OCI-LY1 (cell line): ENCODE results near the gene TRIM31.
"Not testable (repeated sequence)": the region's sequence is repeated elsewhere in the genome, so short reads cannot be mapped to it uniquely, and the experiment has no call there.

Experiments used
- H2AFZ ChIP-seq: fragments of 200-600 bp; sonication (generic), shearing (Covaris generic); 2 replicates; pipeline ENCODE4 v1.6.0; 2014; ENCODE audit warnings: antibody characterized with exemption, mild to moderate bottlenecking, low read length
- H3F3A ChIP-seq: fragments of 200-600 bp; sonication (generic), shearing (Covaris generic); 2 replicates; pipeline ENCODE4 v1.6.0; 2014; ENCODE audit warnings: mild to moderate bottlenecking, antibody characterized with exemption, low read length, moderate library complexity; ENCODE audit not compliant: insufficient read depth
- H3K27ac ChIP-seq: fragments of 200-600 bp; sonication (generic); 2 replicates; pipeline ENCODE4 v1.5.1; 2014; ENCODE audit warnings: low read length, mixed run types, mild to moderate bottlenecking, low read depth; ENCODE audit not compliant: poor library complexity, severe bottlenecking
- H3K27me3 ChIP-seq: fragments of 200-600 bp; sonication (generic); 2 replicates; pipeline ENCODE4 v1.6.0; 2014; ENCODE audit warnings: antibody characterized with exemption, mild to moderate bottlenecking, low read length, moderate library complexity; ENCODE audit not compliant: insufficient read depth
- H3K36me3 ChIP-seq: fragments of 200-600 bp; sonication (generic); 2 replicates; pipeline ENCODE4 v1.6.1; 2014; ENCODE audit warnings: mild to moderate bottlenecking, antibody characterized with exemption, low read length, moderate library complexity, mixed read lengths; ENCODE audit not compliant: insufficient read depth
- H3K4me1 ChIP-seq: fragments of 200-600 bp; sonication (generic); 2 replicates; pipeline ENCODE4 v1.5.1; 2014; ENCODE audit warnings: mild to moderate bottlenecking, low read length, moderate library complexity; ENCODE audit not compliant: insufficient read depth, severe bottlenecking
- H3K4me2 ChIP-seq: fragments of 200-600 bp; sonication (generic), shearing (Covaris generic); 2 replicates; pipeline ENCODE4 v1.6.1; 2014; ENCODE audit warnings: low read length
- H3K4me3 ChIP-seq: fragments of 200-600 bp; sonication (generic); 2 replicates; pipeline ENCODE4 v1.5.1; 2014; ENCODE audit warnings: low read length, low read depth, mild to moderate bottlenecking, mixed read lengths; ENCODE audit not compliant: poor library complexity, severe bottlenecking
- H3K79me2 ChIP-seq: fragments of 200-600 bp; shearing (Covaris generic); 2 replicates; pipeline ENCODE4 v1.6.1; 2016; ENCODE audit warnings: mixed run types, low read length, mixed read lengths; ENCODE audit not compliant: insufficient read depth
- H3K9ac ChIP-seq: fragments of 200-600 bp; sonication (generic), shearing (Covaris generic); 2 replicates; pipeline ENCODE4 v1.6.1; 2014; ENCODE audit warnings: mild to moderate bottlenecking, low read length, mixed read lengths
- H3K9me2 ChIP-seq: fragments of 200-600 bp; sonication (generic), shearing (Covaris generic); 2 replicates; pipeline ENCODE4 v1.6.1; 2014; ENCODE audit warnings: low read depth, mild to moderate bottlenecking, low read length, mixed read lengths
- H3K9me3 ChIP-seq: fragments of 200-600 bp; shearing (Covaris generic); 2 replicates; pipeline ENCODE4 v1.6.1; 2014; ENCODE audit warnings: low read length, mixed read lengths
- H4K20me1 ChIP-seq: fragments of 200-600 bp; sonication (generic), shearing (Covaris generic); 2 replicates; pipeline ENCODE4 v1.6.0; 2016; ENCODE audit warnings: mild to moderate bottlenecking, low read length; ENCODE audit not compliant: insufficient read depth
- CTCF ChIP-seq: fragments of 200-600 bp; sonication (generic), shearing (Covaris generic); IDR thresholded peaks from 2 replicates; pipeline ENCODE4 v1.5.1; 2017; ENCODE audit warnings: mild to moderate bottlenecking, antibody characterized with exemption, low read length, moderate library complexity, mixed read lengths
- EZH2 ChIP-seq: fragments of 200-600 bp; sonication (generic), shearing (Covaris generic); IDR thresholded peaks from 2 replicates; pipeline ENCODE4 v1.8.0; 2017; ENCODE audit warnings: borderline replicate concordance, mixed run types, mild to moderate bottlenecking, antibody characterized with exemption, low read length, moderate library complexity, mixed read lengths

The TRIM31 gene

DNA sequence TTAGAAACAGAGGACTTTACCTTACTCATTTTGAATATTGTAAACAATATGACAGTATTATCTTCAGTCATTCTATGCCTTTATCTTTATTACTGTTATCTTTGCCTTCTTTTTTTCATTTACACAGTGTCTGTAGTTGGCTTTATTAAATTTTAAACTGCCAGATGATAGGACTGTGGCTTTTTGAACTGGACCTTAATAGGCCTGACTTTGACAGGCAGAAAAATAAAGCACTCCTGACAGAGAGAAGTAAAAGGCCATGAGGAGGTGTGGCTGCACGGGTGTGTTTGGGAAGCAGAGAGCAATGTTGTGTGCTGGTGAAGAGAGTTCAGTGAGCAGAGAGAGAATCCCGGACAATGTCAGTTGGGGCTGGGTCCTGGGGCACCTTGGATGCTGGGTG, 30.9 kb upstream of the TRIM31 start:
- Histone ChIP-seq H3K79me2 (no peaks in the 10 kb centered on the region), H3K9me2 (no peaks in the 10 kb centered on the region), H3K4me2 (no peak overlapping the region), H3K4me3 (no peak overlapping the region), H3K36me3 (no peaks in the 10 kb centered on the region), H3K27me3 (no peaks in the 10 kb centered on the region), H2AFZ (no peak overlapping the region), H3K9ac (no peak overlapping the region), H4K20me1 (no peaks in the 10 kb centered on the region), H3K9me3 (no peaks in the 10 kb centered on the region), H3K27ac (no peak overlapping the region), H3K4me1 (no peaks in the 10 kb centered on the region), H3F3A (no peaks in the 10 kb centered on the region)
- no peak for TF ChIP-seq EZH2
- TF ChIP-seq CTCF, result no peak

GRCh38 chr6:30142665-30143064, 29.8 kb upstream of the TRIM31 start:
- no peaks in the 10 kb centered on the region for H3K36me3 ChIP-seq
- no peaks in the 10 kb centered on the region for H3K9me3 ChIP-seq
- H3K9me2 ChIP-seq, result no peaks in the 10 kb centered on the region
- no peak for TF ChIP-seq EZH2
- TF ChIP-seq CTCF, result no peak
- no peak overlapping the region for H3K27ac ChIP-seq
- H3K9ac ChIP-seq, result no peak overlapping the region
- no peak overlapping the region for H3K4me2 ChIP-seq
- no peaks in the 10 kb centered on the region for H3K79me2 ChIP-seq
- no peak overlapping the region for H2AFZ ChIP-seq
- no peaks in the 10 kb centered on the region for H3K27me3 ChIP-seq
- H3K4me1 ChIP-seq, result no peaks in the 10 kb centered on the region
- H4K20me1 ChIP-seq, result no peaks in the 10 kb centered on the region
- no peak overlapping the region for H3K4me3 ChIP-seq
- no peaks in the 10 kb centered on the region for H3F3A ChIP-seq

- not testable (repeated sequence) for H4K20me1 ChIP-seq, H3K27ac ChIP-seq, H3K79me2 ChIP-seq, H3K36me3 ChIP-seq, H3K4me2 ChIP-seq, H3K27me3 ChIP-seq, H3K4me1 ChIP-seq, H3F3A ChIP-seq, H3K9me2 ChIP-seq, H3K9me3 ChIP-seq, H3K9ac ChIP-seq, H2AFZ ChIP-seq, H3K4me3 ChIP-seq
Measured at GRCh38 chr6:30140240-30140639, 27.4 kb upstream of the TRIM31 start.

- TF ChIP-seq CTCF (no peak), EZH2 (no peak)
- Histone ChIP-seq H3K4me2 (no peak overlapping the region), H3K4me1 (no peaks in the 10 kb centered on the region), H3K9me3 (no peaks in the 10 kb centered on the region), H3K36me3 (no peaks in the 10 kb centered on the region), H3K27me3 (no peaks in the 10 kb centered on the region), H3F3A (no peaks in the 10 kb centered on the region), H3K9me2 (no peaks in the 10 kb centered on the region), H3K9ac (no peak overlapping the region), H2AFZ (no peak overlapping the region), H4K20me1 (no peaks in the 10 kb centered on the region), H3K27ac (no peak overlapping the region), H3K79me2 (no peaks in the 10 kb centered on the region), H3K4me3 (no peak overlapping the region)
Measured at GRCh38 chr6:30136570-30137286, 23.8 kb upstream of the TRIM31 start.
